Measurements from ENCODE around the gene FAM83B.

- TF ChIP-seq, protein P1, sequence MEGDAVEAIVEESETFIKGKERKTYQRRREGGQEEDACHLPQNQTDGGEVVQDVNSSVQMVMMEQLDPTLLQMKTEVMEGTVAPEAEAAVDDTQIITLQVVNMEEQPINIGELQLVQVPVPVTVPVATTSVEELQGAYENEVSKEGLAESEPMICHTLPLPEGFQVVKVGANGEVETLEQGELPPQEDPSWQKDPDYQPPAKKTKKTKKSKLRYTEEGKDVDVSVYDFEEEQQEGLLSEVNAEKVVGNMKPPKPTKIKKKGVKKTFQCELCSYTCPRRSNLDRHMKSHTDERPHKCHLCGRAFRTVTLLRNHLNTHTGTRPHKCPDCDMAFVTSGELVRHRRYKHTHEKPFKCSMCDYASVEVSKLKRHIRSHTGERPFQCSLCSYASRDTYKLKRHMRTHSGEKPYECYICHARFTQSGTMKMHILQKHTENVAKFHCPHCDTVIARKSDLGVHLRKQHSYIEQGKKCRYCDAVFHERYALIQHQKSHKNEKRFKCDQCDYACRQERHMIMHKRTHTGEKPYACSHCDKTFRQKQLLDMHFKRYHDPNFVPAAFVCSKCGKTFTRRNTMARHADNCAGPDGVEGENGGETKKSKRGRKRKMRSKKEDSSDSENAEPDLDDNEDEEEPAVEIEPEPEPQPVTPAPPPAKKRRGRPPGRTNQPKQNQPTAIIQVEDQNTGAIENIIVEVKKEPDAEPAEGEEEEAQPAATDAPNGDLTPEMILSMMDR (IDR thresholded peaks at IDR 0.05; ENCODE audit: insufficient read depth, low read length, poor library complexity, severe bottlenecking) = no peak
- no peak for TF ChIP-seq EZH2phosphoT487 (conservative IDR thresholded peaks at IDR 0.05; ENCODE audit: low read length)
Measured at GRCh38 chr6:54860132-54860531, 13.6 kb downstream of the FAM83B start.

All from SU-DHL-6 (cell line).